Activated B cell treated with CpG ODN at 0.5 μM for 24 hours (primary cell): ENCODE measurements around the gene PTPRE. TPM values are rescaled to one million over a fixed set of nuclear protein-coding genes. Genes with fewer than 3 reads are reported as not detected.

ENCODE experiments used
- ATAC-seq: fragments of 200-7000 bp; cut with Tn5 transposase; one replicate; pipeline ENCODE4 v1.10.0; 2021; ENCODE audit warnings: low read depth, mild to moderate bottlenecking, moderate library complexity
- CTCF ChIA-PET: fragments of 350-600 bp; sonication (Branson Sonifier 250); formaldehyde crosslinking; loops from one replicate; lab custom pipeline; 2021; ENCODE audit warnings: antibody characterized with exemption; lab: Charles Lee
- POLR2A ChIA-PET: fragments of 350-600 bp; sonication (Branson Sonifier 250); formaldehyde crosslinking; loops from one replicate; lab custom pipeline; 2021; ENCODE audit warnings: antibody characterized with exemption; lab: Charles Lee
- DNase-seq: peaks from one replicate; pipeline ENCODE4 v3.0.0; 2022
- H3K27ac Mint-ChIP-seq: one replicate; pipeline ENCODE4 v1.8.0; 2020; ENCODE audit warnings: mixed read lengths
- H3K27me3 Mint-ChIP-seq: one replicate; pipeline ENCODE4 v1.8.0; 2021; ENCODE audit warnings: mixed read lengths
- H3K36me3 Mint-ChIP-seq: one replicate; pipeline ENCODE4 v1.8.0; 2021; ENCODE audit warnings: low read depth, mixed read lengths
- H3K4me1 Mint-ChIP-seq: one replicate; pipeline ENCODE4 v1.8.0; 2021; ENCODE audit warnings: mixed read lengths
- H3K4me3 Mint-ChIP-seq: one replicate; pipeline ENCODE4 v1.8.0; 2020; ENCODE audit warnings: mild to moderate bottlenecking, mixed read lengths
- H3K9me3 Mint-ChIP-seq: one replicate; pipeline ENCODE4 v1.8.0; 2020; ENCODE audit warnings: mixed read lengths
- intact Hi-C: fragments of 100-400 bp; cut with micrococcal nuclease; formaldehyde crosslinking; loops from one replicate; pipeline ENCODE4 v1.15.1; 2024
- total RNA-seq: library from RNA; stranded (reverse); gene quantifications from 2 replicates; pipeline ENCODE4 v1.2.3, GENCODE V29; 2022
- TF ChIP-seq, protein P1 (sequence below): fragments of 200-600 bp; IDR thresholded peaks from one replicate; pipeline ENCODE4 v1.8.0; 2022; ENCODE audit warnings: antibody characterized with exemption, mild to moderate bottlenecking

The PTPRE gene
- total RNA-seq, 1 donor from 2014 or later: 36.8 TPM

GRCh38 chr10:128064970-128065580, 158.2 kb downstream of the PTPRE start:
- H3K4me1 Mint-ChIP-seq: peaks cover 65% of the 10 kb centered on the region
- TF ChIP-seq, protein P1, sequence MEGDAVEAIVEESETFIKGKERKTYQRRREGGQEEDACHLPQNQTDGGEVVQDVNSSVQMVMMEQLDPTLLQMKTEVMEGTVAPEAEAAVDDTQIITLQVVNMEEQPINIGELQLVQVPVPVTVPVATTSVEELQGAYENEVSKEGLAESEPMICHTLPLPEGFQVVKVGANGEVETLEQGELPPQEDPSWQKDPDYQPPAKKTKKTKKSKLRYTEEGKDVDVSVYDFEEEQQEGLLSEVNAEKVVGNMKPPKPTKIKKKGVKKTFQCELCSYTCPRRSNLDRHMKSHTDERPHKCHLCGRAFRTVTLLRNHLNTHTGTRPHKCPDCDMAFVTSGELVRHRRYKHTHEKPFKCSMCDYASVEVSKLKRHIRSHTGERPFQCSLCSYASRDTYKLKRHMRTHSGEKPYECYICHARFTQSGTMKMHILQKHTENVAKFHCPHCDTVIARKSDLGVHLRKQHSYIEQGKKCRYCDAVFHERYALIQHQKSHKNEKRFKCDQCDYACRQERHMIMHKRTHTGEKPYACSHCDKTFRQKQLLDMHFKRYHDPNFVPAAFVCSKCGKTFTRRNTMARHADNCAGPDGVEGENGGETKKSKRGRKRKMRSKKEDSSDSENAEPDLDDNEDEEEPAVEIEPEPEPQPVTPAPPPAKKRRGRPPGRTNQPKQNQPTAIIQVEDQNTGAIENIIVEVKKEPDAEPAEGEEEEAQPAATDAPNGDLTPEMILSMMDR: no peak
- intact Hi-C loops: loop anchor here (1.0 to 5.0 kb wide), 8 partner anchors 18 to 1407 kb away; partner anchors contain the start of gene MKI67
- H3K9me3 Mint-ChIP-seq: no peaks in the 10 kb centered on the region
- H3K27me3 Mint-ChIP-seq: no peaks in the 10 kb centered on the region
- CTCF ChIA-PET: interaction anchor here (1.0 to 6.0 kb wide), 4 partner anchors 13 to 84 kb away, joined by 4 to 44 read pairs (median 16); no protein-coding TSS in a partner anchor
- H3K4me3 Mint-ChIP-seq: peak overlapping the region; percentile 57
- no peak for DNase-seq
- H3K27ac Mint-ChIP-seq: peak overlapping the region; percentile 86
- H3K36me3 Mint-ChIP-seq: peaks cover 52% of the 10 kb centered on the region
- ATAC-seq: no peak
- POLR2A ChIA-PET: interaction anchor here (1.3 to 5.6 kb wide), 3 partner anchors 16 to 211 kb away, joined by 4 to 162 read pairs (median 22); no protein-coding TSS in a partner anchor

DNA sequence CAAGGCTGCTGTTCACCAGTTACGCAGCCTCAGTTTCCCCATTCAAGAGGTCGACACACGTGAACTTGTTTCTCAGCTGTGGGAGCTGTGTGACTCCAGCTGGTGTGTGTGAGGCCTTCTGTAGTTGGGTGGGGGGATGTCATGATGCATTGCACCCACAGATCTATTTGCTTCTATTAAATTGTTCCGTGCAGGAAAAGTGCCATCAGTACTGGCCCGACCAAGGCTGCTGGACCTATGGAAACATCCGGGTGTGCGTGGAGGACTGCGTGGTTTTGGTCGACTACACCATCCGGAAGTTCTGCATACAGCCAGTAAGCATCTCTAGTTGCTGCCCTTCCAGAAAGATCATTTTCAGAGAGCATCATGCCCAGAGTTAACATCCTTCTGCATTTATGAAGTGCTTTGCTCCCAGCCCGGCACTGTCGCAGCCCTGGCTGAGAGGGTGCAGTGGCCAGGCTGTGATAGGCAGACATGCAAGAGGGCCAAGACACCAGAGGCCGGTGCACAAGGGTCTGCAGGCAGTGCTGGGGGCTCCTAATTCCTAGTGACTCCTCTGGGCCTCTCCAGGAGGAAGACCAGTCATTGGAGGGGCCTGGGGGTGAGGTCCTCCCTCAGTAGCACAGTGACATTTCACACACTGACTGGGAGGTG, 159.1 kb downstream of the PTPRE start:
- ChIA-PET CTCF (interaction anchor here (2.3 to 6.0 kb wide), 2 partner anchors 31 to 159 kb away, joined by 10 to 44 read pairs; partner anchors contain the start of gene PTPRE), POLR2A (interaction anchor here (4.5 to 5.6 kb wide), 2 partner anchors 17 to 212 kb away, joined by 22 to 162 read pairs; no protein-coding TSS in a partner anchor)
- DNase-seq (no peak), ATAC-seq (no peak)
- no peaks in the 10 kb centered on the region for H3K27me3 Mint-ChIP-seq
- peaks cover 55% of the 10 kb centered on the region for H3K36me3 Mint-ChIP-seq
- H3K4me3 Mint-ChIP-seq: no peak overlapping the region
- intact Hi-C loops: loop anchor here (1.0 kb wide), 2 partner anchors 60 to 160 kb away; partner anchors contain the start of gene MKI67
- peaks cover 64% of the 10 kb centered on the region for H3K4me1 Mint-ChIP-seq
- no peaks in the 10 kb centered on the region for H3K9me3 Mint-ChIP-seq
- TF ChIP-seq, protein P1: no peak
- peak overlapping the region; percentile 53 for H3K27ac Mint-ChIP-seq

DNA sequence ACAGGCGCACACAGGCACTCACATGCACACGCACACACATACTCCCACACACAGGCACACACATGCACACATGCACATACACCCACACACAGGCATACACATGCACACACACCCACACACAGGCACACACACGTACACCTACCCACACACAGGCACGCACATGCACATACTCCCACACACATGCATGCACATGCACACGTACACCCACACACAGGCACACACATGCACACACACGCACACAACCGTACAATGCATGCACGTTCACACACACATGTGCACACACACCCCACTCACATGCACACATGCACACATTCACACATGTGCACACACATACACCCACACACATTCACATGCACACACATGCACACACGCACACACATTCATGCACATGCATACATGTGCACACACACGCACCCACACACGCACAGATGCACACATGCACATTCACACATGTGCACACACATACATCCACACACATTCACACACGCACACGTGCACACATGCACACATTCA, 160.0 kb downstream of the PTPRE start:
- TF ChIP-seq, protein P1: no peak
- Mint-ChIP-seq H3K4me3 (no peak overlapping the region), H3K36me3 (peaks cover 62% of the 10 kb centered on the region), H3K27ac (no peak overlapping the region), H3K4me1 (peaks cover 60% of the 10 kb centered on the region), H3K27me3 (no peaks in the 10 kb centered on the region), H3K9me3 (no peaks in the 10 kb centered on the region)
- intact Hi-C loops: no loop called here
- ATAC-seq (no peak), DNase-seq (no peak)
- ChIA-PET POLR2A (interaction anchor here (5.6 kb wide), 1 partner anchor 18 kb away, joined by 162 read pairs; no protein-coding TSS in a partner anchor), CTCF (interaction anchor here (2.3 to 6.0 kb wide), 3 partner anchors 31 to 160 kb away, joined by 10 to 196 read pairs (median 44); partner anchors contain the start of gene PTPRE)

GRCh38 chr10:128067691-128068397, 160.9 kb downstream of the PTPRE start:
- no peaks in the 10 kb centered on the region for H3K9me3 Mint-ChIP-seq
- intact Hi-C loops: no loop called here
- ChIA-PET POLR2A (no interaction called here), CTCF (interaction anchor here (1.8 to 6.0 kb wide), 5 partner anchors 20 to 214 kb away, joined by 8 to 196 read pairs (median 19); partner anchors contain the start of gene PTPRE)
- DNase-seq: no peak
- TF ChIP-seq, protein P1: no peak
- no peak overlapping the region for H3K4me3 Mint-ChIP-seq
- no peak overlapping the region for H3K27ac Mint-ChIP-seq
- no peaks in the 10 kb centered on the region for H3K27me3 Mint-ChIP-seq
- peaks cover 51% of the 10 kb centered on the region for H3K4me1 Mint-ChIP-seq
- H3K36me3 Mint-ChIP-seq: peaks cover 69% of the 10 kb centered on the region
- ATAC-seq: no peak
